ENCODE data around the gene SERPINA5.

- TF ChIP-seq MTF1 (CRISPR knock-in tag; IDR thresholded peaks at IDR 0.05) (no peak), REPIN1 (CRISPR knock-in tag; IDR thresholded peaks at IDR 0.05; ENCODE audit: borderline replicate concordance, low read depth) (no peak), ZFAT (CRISPR knock-in tag; conservative IDR thresholded peaks at IDR 0.05) (no peak), ZGPAT (CRISPR knock-in tag; IDR thresholded peaks at IDR 0.05) (no peak), ZNF280B (CRISPR knock-in tag; IDR thresholded peaks at IDR 0.05; ENCODE audit: borderline replicate concordance) (no peak), BRCA1 (CRISPR knock-in tag; IDR thresholded peaks at IDR 0.05) (no peak), CTCF (CRISPR knock-in tag; IDR thresholded peaks at IDR 0.05) (no peak), MTA3 (CRISPR knock-in tag; IDR thresholded peaks at IDR 0.05) (no peak)
- TF ChIP-seq, protein P1, sequence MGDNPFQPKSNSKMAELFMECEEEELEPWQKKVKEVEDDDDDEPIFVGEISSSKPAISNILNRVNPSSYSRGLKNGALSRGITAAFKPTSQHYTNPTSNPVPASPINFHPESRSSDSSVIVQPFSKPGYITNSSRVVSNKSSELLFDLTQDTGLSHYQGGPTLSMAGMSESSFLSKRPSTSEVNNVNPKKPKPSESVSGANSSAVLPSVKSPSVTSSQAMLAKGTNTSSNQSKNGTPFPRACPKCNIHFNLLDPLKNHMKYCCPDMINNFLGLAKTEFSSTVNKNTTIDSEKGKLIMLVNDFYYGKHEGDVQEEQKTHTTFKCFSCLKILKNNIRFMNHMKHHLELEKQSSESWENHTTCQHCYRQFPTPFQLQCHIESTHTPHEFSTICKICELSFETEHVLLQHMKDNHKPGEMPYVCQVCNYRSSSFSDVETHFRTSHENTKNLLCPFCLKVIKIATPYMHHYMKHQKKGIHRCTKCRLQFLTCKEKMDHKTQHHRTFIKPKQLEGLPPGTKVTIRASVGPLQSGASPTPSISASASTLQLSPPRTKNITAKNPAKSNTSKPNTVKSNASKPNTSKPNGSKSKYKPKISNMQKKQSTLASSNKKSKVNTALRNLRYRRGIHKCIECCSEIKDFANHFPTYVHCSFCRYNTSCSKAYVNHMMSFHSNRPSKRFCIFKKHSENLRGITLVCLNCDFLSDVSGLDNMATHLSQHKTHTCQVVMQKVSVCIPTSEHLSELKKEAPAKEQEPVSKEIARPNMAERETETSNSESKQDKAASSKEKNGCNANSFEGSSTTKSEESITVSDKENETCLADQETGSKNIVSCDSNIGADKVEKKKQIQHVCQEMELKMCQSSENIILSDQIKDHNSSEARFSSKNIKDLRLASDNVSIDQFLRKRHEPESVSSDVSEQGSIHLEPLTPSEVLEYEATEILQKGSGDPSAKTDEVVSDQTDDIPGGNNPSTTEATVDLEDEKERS (CRISPR knock-in tag; IDR thresholded peaks at IDR 0.05) = no peak
These were observed 47.4 kb downstream of the SERPINA5 start for GRCh38 chr14:94628578-94628977.
